Smooth muscle cell (in vitro differentiated cells): ENCODE measurements around the gene BLOC1S3. TPM values are rescaled to one million over a fixed set of nuclear protein-coding genes. Genes with fewer than 3 reads are reported as not detected.

Experiments
- DNase-seq: peaks from one replicate; lab custom pipeline; 2025; ENCODE audit not compliant: unreplicated experiment; lab: John Stamatoyannopoulos, UW
- H2AFZ ChIP-seq: fragments of 200-600 bp; sonication (generic); 2 replicates; pipeline ENCODE4 v1.6.0; 2016; ENCODE audit warnings: antibody characterized with exemption, low read depth, mild to moderate bottlenecking
- H3F3A ChIP-seq: fragments of 200-600 bp; sonication (generic); 2 replicates; pipeline ENCODE4 v1.6.0; 2017; ENCODE audit warnings: antibody characterized with exemption, low read depth
- H3K27ac ChIP-seq: fragments of 200-600 bp; sonication (generic); 2 replicates; pipeline ENCODE4 v1.5.1; 2016; ENCODE audit warnings: low read depth, mild to moderate bottlenecking
- H3K27me3 ChIP-seq: fragments of 200-600 bp; sonication (generic); 2 replicates; pipeline ENCODE4 v1.6.1; 2016; ENCODE audit warnings: low read depth, mild to moderate bottlenecking
- H3K36me3 ChIP-seq: fragments of 200-600 bp; sonication (generic); 2 replicates; pipeline ENCODE4 v1.5.1; 2016; ENCODE audit warnings: low read depth
- H3K4me1 ChIP-seq: fragments of 200-600 bp; sonication (generic); 2 replicates; pipeline ENCODE4 v1.5.1; 2016; ENCODE audit warnings: low read depth
- H3K4me2 ChIP-seq: fragments of 200-600 bp; sonication (generic); 2 replicates; pipeline ENCODE4 v1.6.0; 2016; ENCODE audit warnings: mild to moderate bottlenecking
- H3K4me3 ChIP-seq: fragments of 200-600 bp; sonication (generic); 2 replicates; pipeline ENCODE4 v1.5.1; 2016; ENCODE audit warnings: mild to moderate bottlenecking
- H3K79me2 ChIP-seq: fragments of 200-600 bp; sonication (generic); 2 replicates; pipeline ENCODE4 v1.6.0; 2016; ENCODE audit warnings: low read depth, mild to moderate bottlenecking
- H3K9ac ChIP-seq: fragments of 200-600 bp; sonication (generic); 2 replicates; pipeline ENCODE4 v1.6.0; 2016; ENCODE audit warnings: low read depth
- H3K9me3 ChIP-seq: fragments of 200-600 bp; sonication (generic); replicated peaks from 2 replicates; pipeline ENCODE4 v1.5.1; 2016; ENCODE audit warnings: low read depth
- H4K20me1 ChIP-seq: fragments of 200-600 bp; sonication (generic); 2 replicates; pipeline ENCODE4 v1.6.0; 2016; ENCODE audit warnings: low read depth
- CTCF ChIP-seq: fragments of 200-600 bp; sonication (generic); IDR thresholded peaks from 2 replicates; pipeline ENCODE4 v1.5.1; 2017; ENCODE audit warnings: borderline replicate concordance, mild to moderate bottlenecking, antibody characterized with exemption; ENCODE audit not compliant: insufficient read depth, poor library complexity, severe bottlenecking
- WGBS: methylation state at CpG from one replicate; pipeline ENCODE4 v1.1.7; 2016; ENCODE audit warnings: low lambda C conversion rate; 5-methylcytosine and 5-hydroxymethylcytosine counted together
- polyA plus RNA-seq: library from polyadenylated mRNA; unstranded; fragments of >200 nt; fragmentation: Nextera tagmentation; extraction: Ambion mirVana; gene quantifications from 2 replicates; pipeline ENCODE4 v1.2.1, GENCODE V29; 2016
- total RNA-seq: library from RNA; depleted of rRNA; stranded (reverse); fragments of >200 nt; gene quantifications from 2 replicates; pipeline ENCODE4 v1.2.3, GENCODE V29; 2014

Gene BLOC1S3
- total and polyA plus RNA-seq, 2 experiments from 2014 or later, result 3.5 to 7.7 TPM

GRCh38 chr19:45187421-45188100 lies 9.0 kb downstream of the BLOC1S3 start:
- H3K9ac ChIP-seq, result no peak overlapping the region
- no peak overlapping the region for H3K27ac ChIP-seq
- no peak overlapping the region for H3K4me3 ChIP-seq
- no peak overlapping the region for H3K4me2 ChIP-seq
- H3K4me1 ChIP-seq, result no peaks in the 10 kb centered on the region
- DNase-seq, result no peak
- no peaks in the 10 kb centered on the region for H4K20me1 ChIP-seq
- no peaks in the 10 kb centered on the region for H3K27me3 ChIP-seq
- H3K9me3 ChIP-seq, result no peaks in the 10 kb centered on the region
- TF ChIP-seq CTCF, result peak; percentile 53
- H3F3A ChIP-seq, result no peaks in the 10 kb centered on the region
- H3K36me3 ChIP-seq, result no peaks in the 10 kb centered on the region
- no peak overlapping the region for H2AFZ ChIP-seq
- WGBS, result 38% methylated on average over 12 of the region's 12 CpGs
- H3K79me2 ChIP-seq, result no peaks in the 10 kb centered on the region

DNA sequence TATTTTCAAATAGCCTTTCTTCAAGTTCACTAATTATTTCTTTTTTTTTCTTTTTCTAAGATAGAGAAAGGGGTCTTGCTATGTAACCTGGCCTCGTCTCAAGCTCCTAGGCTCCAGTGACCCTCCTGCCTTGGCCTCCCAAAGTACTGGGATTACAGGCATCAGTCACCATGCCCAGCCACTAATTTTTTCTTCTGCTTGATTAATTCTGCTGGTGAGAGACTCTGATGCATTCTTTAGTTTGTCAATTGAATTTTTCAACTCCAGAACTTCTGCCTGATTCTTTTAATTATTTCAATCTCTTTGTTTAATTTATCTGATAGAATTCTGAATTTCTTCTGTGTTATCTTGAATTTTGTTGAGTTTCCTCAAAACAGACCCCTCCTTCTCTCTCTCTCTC lies 11.4 kb downstream of the BLOC1S3 start:
- Histone ChIP-seq H2AFZ (no peak overlapping the region), H3K9me3 (no peaks in the 10 kb centered on the region), H3K36me3 (no peaks in the 10 kb centered on the region), H3K4me1 (no peaks in the 10 kb centered on the region), H3K4me3 (no peak overlapping the region), H3F3A (no peaks in the 10 kb centered on the region), H3K27me3 (no peaks in the 10 kb centered on the region), H3K79me2 (no peaks in the 10 kb centered on the region), H3K9ac (no peak overlapping the region), H3K4me2 (no peak overlapping the region), H3K27ac (no peak overlapping the region), H4K20me1 (no peaks in the 10 kb centered on the region)
- TF ChIP-seq CTCF, result no peak
- WGBS, result 89% methylated on average over 1 of the region's 1 CpG
- DNase-seq, result no peak

DNA sequence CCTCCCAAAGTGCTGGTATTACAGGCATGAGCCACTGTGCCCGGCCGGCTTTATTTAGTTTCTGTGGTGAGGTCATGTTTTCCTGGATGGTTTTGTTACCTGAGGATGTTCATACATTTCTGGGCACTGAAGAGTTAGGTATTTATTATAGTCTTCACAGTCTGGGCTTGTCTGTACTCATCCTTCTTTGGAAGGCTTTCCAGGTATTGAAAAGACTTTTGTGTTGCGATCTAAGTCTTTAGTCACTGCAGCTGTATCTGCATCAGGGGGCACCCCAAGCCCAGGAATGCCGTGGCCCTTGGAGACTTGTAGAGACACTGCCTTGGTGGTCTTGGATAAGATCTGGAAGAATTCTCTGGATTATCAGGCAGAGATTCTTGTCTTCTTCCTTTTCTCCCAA lies 12.8 kb downstream of the BLOC1S3 start:
- Histone ChIP-seq H3K79me2 (no peaks in the 10 kb centered on the region), H3K27ac (no peak overlapping the region), H3K4me3 (no peak overlapping the region), H3K9ac (no peak overlapping the region), H3K9me3 (no peaks in the 10 kb centered on the region), H4K20me1 (no peaks in the 10 kb centered on the region), H3K27me3 (no peaks in the 10 kb centered on the region), H3K36me3 (no peaks in the 10 kb centered on the region), H3K4me1 (no peaks in the 10 kb centered on the region), H2AFZ (no peak overlapping the region), H3K4me2 (no peak overlapping the region), H3F3A (no peaks in the 10 kb centered on the region)
- TF ChIP-seq CTCF, result no peak
- 83% methylated on average over 4 of the region's 4 CpGs for WGBS
- no peak for DNase-seq

- no peaks in the 10 kb centered on the region for H4K20me1 ChIP-seq
- no peak for DNase-seq
- no peaks in the 10 kb centered on the region for H3K9me3 ChIP-seq
- H3F3A ChIP-seq, result no peaks in the 10 kb centered on the region
- no peak overlapping the region for H3K9ac ChIP-seq
- no peak overlapping the region for H3K27ac ChIP-seq
- H3K27me3 ChIP-seq, result no peaks in the 10 kb centered on the region
- H3K4me1 ChIP-seq, result no peaks in the 10 kb centered on the region
- TF ChIP-seq CTCF, result no peak
- H3K4me2 ChIP-seq, result no peak overlapping the region
- WGBS, result 72% methylated on average over 6 of the region's 6 CpGs
- H3K4me3 ChIP-seq, result no peak overlapping the region
- H2AFZ ChIP-seq, result no peak overlapping the region
- H3K79me2 ChIP-seq, result no peaks in the 10 kb centered on the region
- H3K36me3 ChIP-seq, result no peaks in the 10 kb centered on the region
These were observed 17.2 kb downstream of the BLOC1S3 start for GRCh38 chr19:45195764-45196163.
